PC-3 (cell line): ENCODE measurements around the gene OR1I1.

ENCODE experiments used
- CTCF ChIP-seq: fragments of 300-600 bp; sonication (generic); conservative IDR thresholded peaks from 2 replicates; pipeline ENCODE4 v1.5.1; 2017; ENCODE audit warnings: antibody characterized with exemption, low read depth, mild to moderate bottlenecking, low read length
- EZH2 ChIP-seq: fragments of 300-600 bp; sonication (generic); IDR thresholded peaks from one replicate; pipeline ENCODE4 v1.6.1; 2017; ENCODE audit warnings: antibody characterized with exemption, mild to moderate bottlenecking, low read length; ENCODE audit not compliant: unreplicated experiment
- EZH2phosphoT487 ChIP-seq: fragments of 300-600 bp; sonication (generic); IDR thresholded peaks from 2 replicates; pipeline ENCODE4 v1.6.1; 2018; ENCODE audit warnings: mild to moderate bottlenecking, antibody characterized with exemption, low read length, borderline replicate concordance

- no peak for TF ChIP-seq CTCF
- TF ChIP-seq EZH2 = no peak
- TF ChIP-seq EZH2phosphoT487 = no peak
These were observed 43.7 kb upstream of the OR1I1 start for GRCh38 chr19:15038294-15038693.
